ENCODE data around the gene BAZ2B. TPM values are rescaled to one million over a fixed set of nuclear protein-coding genes. Genes with fewer than 3 reads are reported as not detected.
"Not testable (repeated sequence)": the region's sequence is repeated elsewhere in the genome, so short reads cannot be mapped to it uniquely, and the experiment has no call there.

Gene BAZ2B
- total RNA-seq, 1 experiment from 2014 or later: 21.5 TPM

- DNase-seq (ENCODE audit: low read depth): no peak
These were observed 183.7 kb downstream of the BAZ2B start for GRCh38 chr2:159432610-159433009.

GRCh38 chr2:159427048-159427447, 189.3 kb downstream of the BAZ2B start:
- no peak for DNase-seq (ENCODE audit: low read depth)

- DNase-seq (ENCODE audit: low read depth): no peak
These were observed 196.9 kb downstream of the BAZ2B start for GRCh38 chr2:159419403-159419802.

GRCh38 chr2:159411460-159411859, 204.9 kb downstream of the BAZ2B start:
- no peak for DNase-seq (ENCODE audit: low read depth)

GRCh38 chr2:159410276-159410675, 206.1 kb downstream of the BAZ2B start:
- DNase-seq (ENCODE audit: low read depth): no peak

- no peak for DNase-seq (ENCODE audit: low read depth)
These were observed 207.1 kb downstream of the BAZ2B start for GRCh38 chr2:159409116-159409800.

- no peak for DNase-seq (ENCODE audit: low read depth)
These were observed 213.6 kb downstream of the BAZ2B start for GRCh38 chr2:159402790-159403189.

GRCh38 chr2:159402160-159402559, 214.2 kb downstream of the BAZ2B start:
- not testable (repeated sequence) for DNase-seq (ENCODE audit: low read depth)

- no peak for DNase-seq (ENCODE audit: low read depth)
These were observed 216.5 kb downstream of the BAZ2B start for GRCh38 chr2:159399716-159400415.

GRCh38 chr2:159396799-159397198, 219.5 kb downstream of the BAZ2B start:
- DNase-seq (ENCODE audit: low read depth): no peak

GRCh38 chr2:159382447-159383028, 233.8 kb downstream of the BAZ2B start:
- no peak for DNase-seq (ENCODE audit: low read depth)

- no peak for DNase-seq (ENCODE audit: low read depth)
These were observed 234.8 kb downstream of the BAZ2B start for GRCh38 chr2:159381574-159381973.

GRCh38 chr2:159380685-159381239, 235.6 kb downstream of the BAZ2B start:
- DNase-seq (ENCODE audit: low read depth): no peak

- no peak for DNase-seq (ENCODE audit: low read depth)
These were observed 237.2 kb downstream of the BAZ2B start for GRCh38 chr2:159379181-159379580.

GRCh38 chr2:159375241-159375640, 241.1 kb downstream of the BAZ2B start:
- no peak for DNase-seq (ENCODE audit: low read depth)

- no peak for DNase-seq (ENCODE audit: low read depth)
These were observed 244.8 kb downstream of the BAZ2B start for GRCh38 chr2:159371506-159371905.

GRCh38 chr2:159366538-159366937, 249.8 kb downstream of the BAZ2B start:
- no peak for DNase-seq (ENCODE audit: low read depth)

- no peak for DNase-seq (ENCODE audit: low read depth)
These were observed 253.5 kb downstream of the BAZ2B start for GRCh38 chr2:159362816-159363251.

- DNase-seq (ENCODE audit: low read depth): no peak
These were observed 254.3 kb downstream of the BAZ2B start for GRCh38 chr2:159362094-159362493.

GRCh38 chr2:159361603-159362002, 254.7 kb downstream of the BAZ2B start:
- not testable (repeated sequence) for DNase-seq (ENCODE audit: low read depth)

- DNase-seq (ENCODE audit: low read depth): no peak
These were observed 260.2 kb downstream of the BAZ2B start for GRCh38 chr2:159356053-159356554.

- DNase-seq (ENCODE audit: low read depth): no peak
These were observed 264.4 kb downstream of the BAZ2B start for GRCh38 chr2:159351977-159352376.
